ENCODE data around the gene GNPTG.
A peak's percentile ranks its signal among the peaks of the same experiment; 100 is the strongest.

The GNPTG gene

DNA sequence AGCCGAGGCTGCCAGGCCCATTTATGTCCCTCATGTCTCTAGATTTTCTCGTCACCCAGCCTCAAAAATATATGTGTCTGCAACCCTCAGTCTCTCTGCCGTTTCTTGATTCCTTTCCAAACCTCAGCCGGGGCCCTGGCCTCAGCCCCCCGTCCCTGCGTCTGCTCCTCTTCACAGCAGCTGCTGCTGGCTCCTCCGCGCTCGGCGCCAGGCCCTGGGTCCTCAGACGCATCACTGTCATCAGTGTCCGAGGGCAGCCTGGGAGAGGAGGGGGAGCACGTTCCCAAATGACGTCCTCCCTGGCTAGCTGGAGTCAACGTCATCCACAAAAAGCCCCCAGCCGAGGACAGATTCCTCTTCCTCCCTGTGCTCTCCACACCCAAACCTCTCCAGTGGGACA, 2.4 kb upstream of the GNPTG start:
- DNase-seq: no peak

DNA sequence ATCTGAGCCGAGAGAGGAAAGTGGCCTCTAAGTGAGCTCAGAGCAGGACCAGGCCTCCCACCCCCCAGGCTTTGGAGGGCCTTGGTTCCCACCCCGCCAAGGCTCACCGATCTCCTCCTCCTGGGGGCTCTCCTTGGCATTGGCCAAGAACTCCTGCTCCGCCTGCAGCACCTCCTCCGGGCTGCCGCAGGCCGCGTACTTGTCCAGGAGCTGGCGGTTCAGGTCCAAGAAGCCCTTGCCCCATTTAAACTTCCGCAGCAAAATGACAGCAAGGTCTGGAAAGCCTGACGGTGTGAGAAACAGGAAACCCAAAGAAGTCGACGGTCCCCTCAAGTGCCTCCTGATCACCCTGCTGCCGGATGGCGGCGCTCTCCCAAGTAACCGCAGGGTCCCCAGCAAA, 1.8 kb upstream of the GNPTG start:
- DNase-seq: no peak

- no peak for DNase-seq
Measured at GRCh38 chr16:1350691-1351090, 1.0 kb upstream of the GNPTG start.

DNA sequence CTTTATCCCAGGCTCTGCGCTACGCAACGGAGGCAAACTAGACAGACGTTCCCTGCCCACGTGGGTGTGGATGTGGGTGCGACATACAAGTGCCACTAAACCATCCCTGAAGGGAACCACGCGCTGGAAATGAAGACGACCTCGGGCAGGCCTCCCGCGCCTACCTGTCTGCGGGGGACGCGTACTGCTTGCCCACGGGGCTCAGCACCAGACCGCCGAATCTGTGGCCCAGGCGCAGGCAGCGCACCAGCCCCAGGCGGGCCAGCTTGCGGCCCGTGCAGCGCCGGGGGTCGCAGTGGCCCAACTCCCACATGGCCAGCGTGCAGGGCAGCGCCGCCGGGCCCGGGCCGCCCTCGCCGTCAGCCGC, 533 bp upstream of the GNPTG start:
- DNase-seq: no peak

- DNase-seq: no peak
Measured at GRCh38 chr16:1354815-1355540, 3.2 kb downstream of the GNPTG start.

GRCh38 chr16:1355591-1355990, 3.9 kb downstream of the GNPTG start:
- DNase-seq: no peak

DNA sequence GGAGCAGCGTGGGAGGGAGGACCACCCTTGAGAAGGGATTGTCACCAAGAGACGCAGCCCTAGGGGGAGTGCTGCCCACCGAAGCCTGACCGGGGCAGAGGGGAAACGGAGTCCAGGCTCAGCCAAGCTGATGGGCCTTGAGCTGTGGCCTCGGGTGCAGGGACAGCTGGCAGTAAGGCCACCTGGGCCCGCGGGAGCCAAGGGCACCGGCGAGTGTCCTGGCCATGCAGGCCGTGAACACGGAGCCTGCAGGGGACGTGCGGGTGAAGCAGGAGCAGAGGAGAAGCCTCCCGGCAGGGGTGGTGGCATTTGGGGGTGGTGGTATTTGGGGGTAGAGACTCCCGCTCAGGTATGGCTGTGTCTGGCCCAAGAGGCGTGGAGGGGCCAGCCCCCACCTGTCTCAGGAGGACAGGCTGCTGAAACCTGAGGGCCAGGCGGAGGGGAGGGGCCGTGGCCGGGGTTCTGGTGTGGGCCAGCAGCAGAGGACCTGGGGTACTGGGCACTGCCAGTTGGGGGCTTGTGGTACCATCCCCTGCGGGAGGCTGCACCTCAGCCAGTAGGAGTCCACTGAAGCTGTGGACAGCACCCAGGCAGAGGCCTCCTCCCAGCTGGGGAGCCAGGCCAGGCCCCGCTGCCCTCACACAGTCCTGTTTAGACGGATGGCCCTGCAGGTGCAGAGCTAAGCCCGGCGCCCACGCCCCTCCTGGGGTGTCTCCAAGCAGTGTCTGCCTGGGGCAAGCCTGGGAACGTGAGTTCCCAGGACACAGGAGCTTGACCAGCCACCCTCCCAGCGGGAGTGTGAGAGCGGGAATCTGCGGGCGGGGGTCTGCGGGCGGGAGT, 4.5 kb downstream of the GNPTG start:
- no peak for DNase-seq

DNA sequence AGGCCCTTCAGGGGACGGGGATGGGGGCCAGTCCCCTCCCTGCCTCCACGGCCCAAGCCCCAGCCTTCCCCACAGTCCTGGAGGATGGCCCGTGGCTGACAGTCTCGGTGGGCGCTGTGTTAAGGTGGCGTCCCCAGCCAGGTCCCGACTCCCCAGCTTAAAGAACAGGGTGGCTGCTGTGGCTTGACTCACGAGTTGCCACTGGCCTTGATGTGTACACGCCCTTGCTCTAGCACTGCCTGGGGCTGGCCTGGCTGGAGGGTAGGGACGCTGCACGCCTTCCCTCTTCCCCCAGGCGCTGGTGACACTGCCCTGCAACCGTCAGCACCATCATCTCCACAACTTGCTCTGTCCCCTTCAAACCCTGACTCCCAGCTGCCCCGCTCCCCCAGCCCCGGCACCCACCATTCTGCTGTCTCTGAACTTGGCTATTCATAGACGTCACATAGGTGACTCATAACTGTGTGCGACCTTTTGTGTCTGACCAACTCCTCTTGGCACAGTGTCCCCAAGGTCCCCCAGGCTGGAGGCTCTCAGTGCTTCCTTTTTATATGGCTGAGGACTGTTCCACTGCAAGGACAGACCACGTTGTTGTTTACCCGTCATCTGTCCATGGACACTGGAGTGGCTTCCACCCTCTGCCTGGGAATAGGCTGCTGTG, 6.3 kb downstream of the GNPTG start:
- peak; percentile 28 for DNase-seq

GRCh38 chr16:1361685-1362360, 10.1 kb downstream of the GNPTG start:
- DNase-seq: no peak

DNA sequence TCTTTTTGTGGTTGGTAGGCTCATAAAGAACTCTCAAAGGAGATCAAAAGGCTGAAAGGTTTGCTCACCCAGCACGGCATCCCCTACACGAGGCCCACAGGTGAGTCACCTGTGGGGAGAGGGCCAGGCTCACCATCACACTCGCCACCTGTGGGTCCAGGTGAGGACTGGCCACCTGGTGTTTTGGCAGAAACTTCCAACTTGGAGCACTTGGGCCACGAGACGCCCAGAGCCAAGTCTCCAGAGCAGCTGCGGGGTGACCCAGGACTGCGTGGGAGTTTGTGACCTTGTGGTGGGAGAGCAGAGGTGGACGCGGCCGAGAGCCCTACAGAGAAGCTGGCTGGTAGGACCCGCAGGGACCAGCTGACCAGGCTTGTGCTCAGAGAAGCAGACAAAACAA, 11.1 kb downstream of the GNPTG start:
- no peak for DNase-seq

- DNase-seq: peak; percentile 54
Measured at GRCh38 chr16:1363501-1364041, 11.8 kb downstream of the GNPTG start.

DNA sequence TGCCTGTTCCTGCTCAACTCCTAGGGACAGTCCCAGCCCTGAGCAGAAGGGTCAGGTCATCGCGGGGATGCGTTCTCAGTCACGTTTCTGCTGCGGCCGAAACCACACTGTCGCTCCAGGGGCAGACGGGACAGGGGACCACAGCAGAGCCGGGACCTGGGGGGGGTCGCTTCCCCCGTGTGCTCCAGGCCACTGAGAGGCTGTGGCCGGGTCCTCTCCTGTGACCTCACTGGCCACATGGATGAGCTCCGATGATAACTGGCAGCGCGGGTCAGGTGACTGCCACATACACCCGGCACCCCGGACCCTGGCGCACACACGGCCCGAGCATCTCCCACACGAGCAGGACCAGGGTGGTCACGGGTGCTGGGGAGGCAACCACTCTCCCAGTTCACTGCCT, 12.8 kb downstream of the GNPTG start:
- no peak for DNase-seq

DNA sequence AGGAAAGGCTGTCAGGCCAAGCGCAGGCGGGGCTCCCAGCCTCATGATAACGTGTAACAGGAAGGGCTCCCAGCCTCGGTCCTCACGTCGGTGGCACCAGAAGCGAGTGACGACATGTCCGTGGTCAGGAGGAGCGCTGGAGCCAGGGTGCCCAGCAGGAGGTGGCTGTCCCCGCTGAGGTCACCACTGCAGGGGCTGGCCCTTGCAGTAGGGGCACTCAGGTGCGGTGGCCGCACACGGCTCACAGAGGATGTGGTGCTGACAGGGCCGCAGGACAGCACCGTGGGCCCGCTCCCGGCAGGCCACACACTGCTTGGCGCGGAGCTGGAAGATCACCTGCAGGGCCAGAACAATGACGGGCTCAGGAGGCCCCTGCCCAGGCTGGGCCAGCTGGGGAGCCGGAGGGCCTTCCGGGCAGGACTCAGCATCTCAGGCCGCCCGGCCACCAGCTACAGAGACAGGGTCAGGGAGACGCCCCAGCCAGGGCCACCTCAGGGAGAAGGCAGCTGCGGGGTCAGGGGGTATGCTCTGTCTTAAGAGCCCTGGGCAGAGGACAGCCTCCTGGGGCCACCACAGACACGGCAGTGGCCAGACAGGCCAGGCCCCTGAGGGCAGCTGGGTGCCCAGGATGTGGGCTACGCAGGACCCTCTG, 14.5 kb downstream of the GNPTG start:
- no peak for DNase-seq

DNA sequence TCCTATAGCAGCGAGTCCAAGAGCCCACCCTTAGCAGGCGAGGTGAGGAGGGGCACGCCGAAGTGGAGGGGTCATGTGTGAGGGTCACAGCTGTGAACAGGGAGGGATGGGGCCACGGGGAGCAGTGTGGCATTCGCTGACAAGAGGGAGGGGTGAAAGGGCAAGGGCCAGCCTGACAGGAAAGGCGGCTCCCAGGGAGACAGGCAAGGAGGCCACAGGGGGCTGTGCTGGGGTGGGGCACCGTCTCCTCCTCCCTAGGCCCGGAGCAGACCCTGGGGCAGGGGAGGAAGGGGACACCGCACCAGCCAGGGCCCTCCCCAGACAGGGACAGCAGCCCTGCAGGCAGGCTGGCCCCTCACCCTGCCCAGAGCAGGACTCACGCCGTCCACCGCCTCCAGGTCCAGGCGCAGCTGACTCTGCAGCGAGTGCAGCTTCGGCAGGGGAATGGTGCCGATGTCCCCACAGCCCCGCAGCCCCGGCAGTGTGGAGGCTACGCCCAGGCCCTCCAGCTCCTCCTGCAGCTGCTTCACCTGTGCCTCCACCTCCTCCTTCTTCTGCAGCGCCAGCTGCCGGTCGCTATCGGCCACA, 15.1 kb downstream of the GNPTG start:
- no peak for DNase-seq

GRCh38 chr16:1367486-1368174, 15.9 kb downstream of the GNPTG start:
- no peak for DNase-seq

DNA sequence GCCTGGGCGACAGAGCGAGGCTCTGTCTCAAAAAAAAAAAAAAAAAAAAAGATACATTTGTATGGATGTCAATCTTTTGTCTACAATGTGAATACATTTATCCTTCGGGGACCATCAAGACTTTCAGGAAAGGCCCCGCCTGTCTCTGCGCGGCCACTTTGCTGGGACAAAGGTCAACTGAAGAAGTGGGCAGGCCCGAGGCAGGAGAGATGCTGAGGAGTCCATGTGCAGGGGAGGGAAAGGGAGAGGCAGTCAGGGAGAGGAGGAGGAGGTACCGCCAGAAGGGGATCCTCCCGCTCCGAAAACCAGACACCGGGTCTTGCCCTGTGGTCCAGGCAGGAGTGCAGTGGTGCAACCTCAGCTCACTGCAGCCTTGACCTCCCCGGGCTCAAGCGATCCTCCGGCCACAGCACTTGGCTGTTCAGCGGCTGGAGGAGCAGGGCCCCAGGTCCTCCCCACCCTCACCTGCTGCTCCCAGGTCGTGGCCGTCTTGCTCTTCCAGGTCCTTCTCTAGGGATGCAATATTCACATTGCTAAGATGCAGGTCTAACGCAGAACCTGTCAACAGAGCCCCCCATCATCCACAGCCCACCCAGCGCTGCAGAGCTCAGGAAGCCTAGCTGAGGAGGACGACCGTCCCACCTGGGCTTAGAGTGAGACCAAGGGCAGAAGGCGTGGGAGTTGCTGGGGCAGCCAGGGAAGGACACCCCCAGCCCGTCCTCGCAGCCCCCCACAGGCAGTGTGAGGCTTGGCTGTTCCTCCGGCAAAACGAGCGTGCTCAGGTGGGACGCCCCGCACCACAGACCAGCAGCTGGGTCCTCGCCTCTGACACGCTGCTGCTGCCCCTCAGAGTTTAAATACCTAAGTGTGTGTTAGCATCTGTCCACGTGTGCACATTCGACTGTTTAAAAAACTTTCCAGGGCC, 19.6 kb downstream of the GNPTG start:
- no peak for DNase-seq

GRCh38 chr16:1372292-1372950, 20.7 kb downstream of the GNPTG start:
- DNase-seq: no peak

DNA sequence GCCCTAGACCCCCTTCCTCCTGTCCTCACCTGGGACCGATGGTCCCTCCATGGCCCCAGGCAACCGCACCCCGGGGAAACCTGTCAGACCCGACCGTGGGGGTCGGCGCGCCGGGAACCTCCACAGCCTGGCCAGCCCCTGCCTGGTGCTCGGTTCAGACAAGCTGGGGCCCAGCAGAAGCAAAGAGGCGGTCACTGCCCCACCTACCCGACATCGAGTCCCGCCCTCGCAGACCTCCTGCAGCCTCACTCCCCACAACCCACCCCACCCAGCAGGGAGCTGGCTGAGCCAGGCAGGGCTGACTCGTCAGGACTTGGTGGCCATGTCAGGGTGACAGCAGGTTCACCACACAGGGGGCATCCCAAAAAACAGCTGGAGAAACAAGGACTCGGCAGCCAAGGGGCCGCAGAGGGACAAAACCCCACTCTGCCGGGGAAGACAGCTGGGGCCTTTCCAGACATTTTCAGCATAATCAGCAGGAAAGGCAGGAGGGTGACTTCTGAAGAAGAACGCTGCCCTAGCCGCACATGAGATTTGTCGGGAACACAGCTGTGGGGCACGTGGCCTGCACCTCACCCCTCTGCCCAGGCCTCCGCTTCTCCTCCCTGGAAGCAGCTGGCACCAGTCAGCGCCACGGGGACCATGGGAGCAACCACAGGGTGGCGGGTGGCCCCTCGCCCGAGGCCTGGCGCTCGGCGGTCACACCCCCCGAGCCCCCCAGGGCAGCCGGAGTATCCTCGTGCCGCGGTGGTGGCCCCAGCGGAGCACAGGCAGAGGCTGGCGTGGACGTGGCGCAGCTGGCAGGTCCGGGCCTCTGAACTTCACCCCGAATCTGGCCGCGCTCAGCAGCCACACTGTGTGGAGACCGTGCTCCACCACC, 22.9 kb downstream of the GNPTG start:
- no peak for DNase-seq

DNA sequence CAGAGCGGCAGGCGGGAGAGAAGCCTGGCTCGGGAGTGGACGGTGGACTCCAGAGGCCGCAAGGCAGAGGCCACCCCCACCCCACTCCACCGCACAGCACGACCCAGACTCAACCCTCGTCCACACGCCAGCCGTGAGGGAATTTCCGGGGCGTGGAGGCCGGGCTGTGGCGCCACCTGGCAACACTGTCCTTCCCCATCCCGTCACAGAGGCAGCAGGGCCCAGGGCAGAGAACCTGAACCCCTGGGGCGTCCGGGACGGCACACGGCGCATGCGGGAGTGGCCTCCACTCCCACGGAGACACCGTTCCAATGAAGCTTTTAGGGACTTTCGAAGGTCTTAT, 23.5 kb downstream of the GNPTG start:
- no peak for DNase-seq
